NCI-H2196 (cell line): ENCODE measurements around the gene TMCC1.

Experiments used
- DNase-seq: peaks from one replicate; lab custom pipeline; 2025; ENCODE audit not compliant: unreplicated experiment; lab: John Stamatoyannopoulos, UW

TMCC1 gene

DNA sequence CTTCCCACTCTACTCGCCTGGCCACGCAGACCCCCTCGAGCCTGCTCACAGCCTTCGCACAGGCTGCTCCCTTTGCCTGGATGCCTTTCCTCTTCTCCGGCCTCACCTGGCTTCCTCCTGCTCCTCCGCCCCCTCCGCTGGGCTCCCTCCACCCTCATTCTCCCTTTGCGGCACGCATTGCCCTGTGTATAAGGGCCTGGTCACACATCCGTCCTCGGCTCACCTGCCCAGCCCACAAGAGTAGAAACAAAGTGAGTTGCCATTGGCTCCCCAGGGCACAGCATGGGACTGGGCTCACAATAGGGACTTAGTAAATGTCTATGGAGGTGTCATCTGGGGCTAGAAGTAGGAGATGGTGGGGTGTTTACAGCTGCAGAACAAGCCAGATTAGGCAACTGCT, 291.2 kb downstream of the TMCC1 start:
- no peak for DNase-seq

GRCh38 chr3:129601713-129602112, 291.8 kb downstream of the TMCC1 start:
- no peak for DNase-seq

GRCh38 chr3:129600348-129600747, 293.2 kb downstream of the TMCC1 start:
- DNase-seq = no peak

DNA sequence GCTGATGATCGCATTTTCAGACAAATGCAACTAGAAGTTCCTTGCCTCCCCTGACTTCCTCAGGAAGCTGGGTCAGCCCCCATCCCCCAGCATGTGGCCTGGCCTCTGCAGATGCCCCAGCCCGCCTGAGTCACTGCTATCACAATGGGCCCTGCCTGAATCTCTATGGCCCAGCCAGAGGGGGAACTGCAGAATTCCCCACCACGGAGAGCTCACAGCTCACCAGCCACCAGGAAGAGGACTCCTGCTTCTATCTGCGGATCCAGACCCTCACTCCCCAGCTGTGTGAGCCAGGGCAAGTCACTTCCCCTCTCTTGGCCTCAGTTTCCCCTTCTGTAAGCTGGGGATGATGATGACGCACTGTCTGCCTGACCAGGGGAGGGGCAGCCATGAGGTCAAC, 293.9 kb downstream of the TMCC1 start:
- DNase-seq = no peak

- no peak for DNase-seq
These were observed 294.4 kb downstream of the TMCC1 start for GRCh38 chr3:129599073-129599472.

- DNase-seq = no peak
These were observed 295.0 kb downstream of the TMCC1 start for GRCh38 chr3:129598484-129598883.

DNA sequence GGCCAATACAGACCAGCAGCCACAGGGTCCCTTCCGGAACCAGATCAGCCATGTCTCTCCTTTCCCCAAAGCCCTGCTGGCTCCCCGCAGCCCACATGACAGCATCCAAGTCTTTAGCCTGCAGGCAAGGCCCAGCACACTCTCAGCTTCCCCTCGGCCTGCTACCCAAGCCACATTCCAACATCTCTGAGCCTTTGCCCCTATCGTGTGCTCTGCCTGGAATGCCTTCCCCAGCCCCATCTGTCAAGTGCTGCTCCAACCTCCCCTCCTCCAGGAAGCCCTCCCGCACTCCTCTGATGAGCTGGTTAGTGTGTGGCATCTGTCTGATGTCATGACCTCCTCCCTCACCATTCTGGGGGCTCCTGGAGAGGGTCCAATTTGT, 295.5 kb downstream of the TMCC1 start:
- no peak for DNase-seq
